HG03521 (cell line): ENCODE data around the gene KSR2.
"Not testable (repeated sequence)": the region's sequence is repeated elsewhere in the genome, so short reads cannot be mapped to it uniquely, and the experiment has no call there.

ENCODE experiments used
- ATAC-seq: cut with Tn5 transposase; IDR thresholded peaks from one replicate; pipeline ENCODE4 v1.9.1; 2021; ENCODE audit warnings: mild to moderate bottlenecking, moderate library complexity; ENCODE audit not compliant: unreplicated experiment

KSR2 gene

GRCh38 chr12:117768860-117769259 is 199.9 kb downstream of the KSR2 start:
- no peak for ATAC-seq

GRCh38 chr12:117766008-117766407 is 202.8 kb downstream of the KSR2 start:
- no peak for ATAC-seq

- no peak for ATAC-seq
These were observed 206.6 kb downstream of the KSR2 start for GRCh38 chr12:117762143-117762542.

- no peak for ATAC-seq
These were observed 207.2 kb downstream of the KSR2 start for GRCh38 chr12:117761528-117762100.

GRCh38 chr12:117760990-117761389 is 207.8 kb downstream of the KSR2 start:
- no peak for ATAC-seq

- no peak for ATAC-seq
These were observed 218.1 kb downstream of the KSR2 start for GRCh38 chr12:117750657-117751056.

- ATAC-seq = no peak
These were observed 219.4 kb downstream of the KSR2 start for GRCh38 chr12:117749431-117749830.

- not testable (repeated sequence) for ATAC-seq
These were observed 222.4 kb downstream of the KSR2 start for GRCh38 chr12:117746358-117746757.

GRCh38 chr12:117744418-117744817 is 224.4 kb downstream of the KSR2 start:
- no peak for ATAC-seq

- no peak for ATAC-seq
These were observed 225.0 kb downstream of the KSR2 start for GRCh38 chr12:117743761-117744160.

GRCh38 chr12:117742721-117743120 is 226.1 kb downstream of the KSR2 start:
- ATAC-seq = no peak

- ATAC-seq = no peak
These were observed 230.6 kb downstream of the KSR2 start for GRCh38 chr12:117738233-117738632.

- ATAC-seq = no peak
These were observed 235.3 kb downstream of the KSR2 start for GRCh38 chr12:117733549-117733805.

GRCh38 chr12:117732761-117733548 is 235.8 kb downstream of the KSR2 start:
- ATAC-seq = no peak

- ATAC-seq = not testable (repeated sequence)
These were observed 237.7 kb downstream of the KSR2 start for GRCh38 chr12:117731131-117731530.

- no peak for ATAC-seq
These were observed 241.5 kb downstream of the KSR2 start for GRCh38 chr12:117727301-117727700.

- ATAC-seq = no peak
These were observed 244.2 kb downstream of the KSR2 start for GRCh38 chr12:117724543-117724942.

GRCh38 chr12:117718559-117718958 is 250.2 kb downstream of the KSR2 start:
- no peak for ATAC-seq

- no peak for ATAC-seq
These were observed 250.6 kb downstream of the KSR2 start for GRCh38 chr12:117718141-117718540.

- no peak for ATAC-seq
These were observed 254.6 kb downstream of the KSR2 start for GRCh38 chr12:117714203-117714602.

GRCh38 chr12:117710121-117710520 is 258.7 kb downstream of the KSR2 start:
- no peak for ATAC-seq

GRCh38 chr12:117707861-117708260 is 260.9 kb downstream of the KSR2 start:
- ATAC-seq = no peak

- ATAC-seq = no peak
These were observed 265.2 kb downstream of the KSR2 start for GRCh38 chr12:117703584-117703983.
